H9 (cell line): Measurements from ENCODE around the gene PDRG1. TPM values are rescaled to one million over a fixed set of nuclear protein-coding genes. Genes with fewer than 3 reads are reported as not detected.

Experiments used
- DNase-seq: peaks from one replicate; pipeline ENCODE4 v3.0.0-alpha.2; 2017
- H2AFZ ChIP-seq: one replicate; pipeline ENCODE4 v1.6.1; 2013; ENCODE audit warnings: mild to moderate bottlenecking, low read length, control low read depth, moderate library complexity
- H2AK5ac ChIP-seq: 2 replicates; pipeline ENCODE4 v1.6.1; 2013; ENCODE audit warnings: low read length, control low read depth, mixed read lengths; ENCODE audit not compliant: insufficient read length
- H2BK120ac ChIP-seq: one replicate; pipeline ENCODE4 v1.6.1; 2013; ENCODE audit warnings: low read depth, mild to moderate bottlenecking, low read length, control low read depth, inconsistent platforms; ENCODE audit not compliant: poor library complexity, severe bottlenecking
- H2BK12ac ChIP-seq: 2 replicates; pipeline ENCODE4 v1.6.1; 2013; ENCODE audit warnings: low read length, control low read depth, mixed read lengths, low read depth; ENCODE audit not compliant: insufficient read length
- H2BK15ac ChIP-seq: 2 replicates; pipeline ENCODE4 v1.6.1; 2013; ENCODE audit warnings: low read depth, low read length, control low read depth
- H2BK20ac ChIP-seq: one replicate; pipeline ENCODE4 v1.6.1; 2013; ENCODE audit warnings: low read depth, mild to moderate bottlenecking, low read length, control low read depth, inconsistent platforms; ENCODE audit not compliant: poor library complexity, severe bottlenecking
- H2BK5ac ChIP-seq: 2 replicates; pipeline ENCODE4 v1.6.1; 2013; ENCODE audit warnings: low read length, control low read depth, mixed read lengths; ENCODE audit not compliant: insufficient read length
- H3K14ac ChIP-seq: 2 replicates; pipeline ENCODE4 v1.6.1; 2013; ENCODE audit warnings: low read length, control low read depth; ENCODE audit not compliant: insufficient read depth
- H3K18ac ChIP-seq: 2 replicates; pipeline ENCODE4 v1.6.1; 2013; ENCODE audit warnings: low read depth, mild to moderate bottlenecking, mixed read lengths, low read length, control low read depth; ENCODE audit not compliant: insufficient read length
- H3K23ac ChIP-seq: 2 replicates; pipeline ENCODE4 v1.6.1; 2013; ENCODE audit warnings: low read length, control low read depth, mixed read lengths, low read depth; ENCODE audit not compliant: insufficient read length
- H3K23me2 ChIP-seq: 2 replicates; pipeline ENCODE4 v1.6.1; 2013; ENCODE audit warnings: low read depth, mild to moderate bottlenecking, mixed read lengths, low read length, control low read depth; ENCODE audit not compliant: insufficient read length, poor library complexity, severe bottlenecking
- H3K27ac ChIP-seq: 2 replicates; pipeline ENCODE4 v1.5.1; 2013; ENCODE audit warnings: low read length, control low read depth, mixed read lengths, low read depth; ENCODE audit not compliant: insufficient read length
- H3K27me3 ChIP-seq: 2 replicates; pipeline ENCODE4 v1.6.1; 2013; ENCODE audit warnings: low read length, control low read depth, inconsistent platforms; ENCODE audit not compliant: insufficient read depth
- H3K4ac ChIP-seq: 2 replicates; pipeline ENCODE4 v1.6.1; 2013; ENCODE audit warnings: low read depth, mild to moderate bottlenecking, control low read depth, inconsistent platforms, low read length, moderate library complexity
- H3K4me1 ChIP-seq: 2 replicates; pipeline ENCODE4 v1.6.1; 2013; ENCODE audit warnings: low read length, control low read depth, inconsistent platforms; ENCODE audit not compliant: insufficient read depth
- H3K4me2 ChIP-seq: 2 replicates; pipeline ENCODE4 v1.6.1; 2013; ENCODE audit warnings: low read length, control low read depth, mixed read lengths; ENCODE audit not compliant: insufficient read length, insufficient read depth
- H3K56ac ChIP-seq: 2 replicates; pipeline ENCODE4 v1.6.1; 2013; ENCODE audit warnings: low read depth, mild to moderate bottlenecking, mixed read lengths, low read length, control low read depth; ENCODE audit not compliant: insufficient read length
- H3K79me1 ChIP-seq: 2 replicates; pipeline ENCODE4 v1.6.1; 2013; ENCODE audit warnings: low read depth, mild to moderate bottlenecking, moderate library complexity, low read length, control low read depth, inconsistent platforms; ENCODE audit not compliant: insufficient read depth, poor library complexity, severe bottlenecking
- H3K79me2 ChIP-seq: 2 replicates; pipeline ENCODE4 v1.6.1; 2013; ENCODE audit warnings: low read length, control low read depth, inconsistent platforms; ENCODE audit not compliant: insufficient read depth
- H3K9ac ChIP-seq: 2 replicates; pipeline ENCODE4 v1.6.1; 2013; ENCODE audit warnings: low read length, control low read depth, mixed read lengths; ENCODE audit not compliant: insufficient read length; ENCODE audit errors: extremely low read depth
- H3K9me3 ChIP-seq: one replicate; pipeline ENCODE4 v1.6.1; 2013; ENCODE audit warnings: low read depth, low read length, inconsistent platforms; ENCODE audit not compliant: control insufficient read depth
- H3T11ph ChIP-seq: one replicate; pipeline ENCODE4 v1.6.1; 2013; ENCODE audit warnings: mild to moderate bottlenecking, low read length, control low read depth, inconsistent platforms
- H4K20me1 ChIP-seq: one replicate; pipeline ENCODE4 v1.6.1; 2013; ENCODE audit not compliant: control insufficient read depth, insufficient read length, insufficient read depth
- H4K5ac ChIP-seq: 2 replicates; pipeline ENCODE4 v1.6.1; 2013; ENCODE audit warnings: low read depth, mild to moderate bottlenecking, mixed read lengths, low read length, control low read depth; ENCODE audit not compliant: insufficient read length
- H4K8ac ChIP-seq: replicated peaks from 2 replicates; pipeline ENCODE4 v1.6.1; 2013; ENCODE audit warnings: low read length, control low read depth, mixed read lengths, low read depth; ENCODE audit not compliant: insufficient read length
- H4K91ac ChIP-seq: 2 replicates; pipeline ENCODE4 v1.6.1; 2013; ENCODE audit warnings: low read depth, mild to moderate bottlenecking, moderate library complexity, mixed read lengths, low read length, control low read depth; ENCODE audit not compliant: insufficient read length
- H3K27ac Mint-ChIP-seq, 3 experiments: 2 replicates in 2 of 3; 3 replicates in 1 of 3; pipeline ENCODE4 v1.8.0; 2020 to 2021; ENCODE audit warnings: mixed read lengths in 3 of 3, mild to moderate bottlenecking in 1 of 3, moderate library complexity in 1 of 3
- H3K27me3 Mint-ChIP-seq: 2 replicates; pipeline ENCODE4 v1.8.0; 2021; ENCODE audit warnings: low read depth, mild to moderate bottlenecking, moderate library complexity, mixed read lengths
- H3K36me3 Mint-ChIP-seq, 3 experiments: 2 replicates in 2 of 3; 3 replicates in 1 of 3; pipeline ENCODE4 v1.8.0; 2020 to 2021; ENCODE audit warnings: low read depth in 3 of 3, mixed read lengths in 3 of 3; ENCODE audit not compliant: insufficient read depth in 1 of 3
- H3K4me1 Mint-ChIP-seq, 2 experiments: 2 replicates each; pipeline ENCODE4 v1.8.0; 2020; ENCODE audit warnings: mixed read lengths in 2 of 2
- H3K4me3 Mint-ChIP-seq, 2 experiments: 2 replicates in 1 of 2; 3 replicates in 1 of 2; pipeline ENCODE4 v1.8.0; 2020 to 2021; ENCODE audit warnings: mild to moderate bottlenecking in 2 of 2, mixed read lengths in 2 of 2, moderate library complexity in 1 of 2
- H3K9me3 Mint-ChIP-seq, 2 experiments: 2 replicates in 1 of 2; 3 replicates in 1 of 2; pipeline ENCODE4 v1.8.0; 2020; ENCODE audit warnings: mild to moderate bottlenecking in 2 of 2, mixed read lengths in 2 of 2, moderate library complexity in 1 of 2
- WGBS: extraction: QIAGEN DNeasy Blood & Tissue Kit; methylation state at CpG from one replicate; pipeline ENCODE4 v1.1.7; 2013; ENCODE audit warnings: missing lambda C conversion rate, low lambda C conversion rate, mixed read lengths; ENCODE audit not compliant: insufficient read length; ENCODE audit errors: extremely low coverage; 5-methylcytosine and 5-hydroxymethylcytosine counted together
- total RNA-seq: library from RNA; stranded (reverse); gene quantifications from 2 replicates; pipeline ENCODE4 v1.2.1, GENCODE V29; 2021
- TF ChIP-seq, protein P1 (sequence below): fragments of 200-600 bp; sonication (generic); conservative IDR thresholded peaks from 3 replicates; pipeline ENCODE4 v1.8.0; 2021; ENCODE audit warnings: antibody characterized with exemption, mild to moderate bottlenecking

The PDRG1 gene
- total RNA-seq, 1 experiment from 2014 or later = 32.2 TPM

DNA sequence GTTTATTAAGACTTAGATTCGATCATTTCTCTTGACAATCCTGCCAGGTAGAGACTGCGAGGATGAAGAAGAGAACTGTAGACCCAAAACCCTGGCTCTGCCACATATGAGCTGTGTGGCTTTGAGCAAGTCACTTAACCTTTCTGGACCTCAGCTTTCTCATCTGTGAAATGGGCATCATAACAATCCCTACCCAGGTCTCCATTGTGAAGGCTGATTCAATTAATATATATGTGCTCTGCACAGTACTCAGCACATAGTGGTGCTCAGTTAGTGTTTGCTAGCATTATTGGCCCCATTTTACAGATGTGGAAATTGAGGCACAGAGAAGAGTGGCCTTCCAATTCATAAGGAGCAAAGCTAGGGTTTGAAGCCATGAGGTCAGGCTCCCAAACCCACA is 24.0 kb upstream of the PDRG1 start:
- Histone ChIP-seq H4K5ac (no peak overlapping the region), H3K23me2 (no peaks in the 10 kb centered on the region), H3K27ac (no peak overlapping the region), H2BK120ac (no peak overlapping the region), H2AFZ (no peak overlapping the region), H3T11ph (no peak overlapping the region), H2BK5ac (no peak overlapping the region), H3K4ac (no peak overlapping the region), H3K23ac (no peak overlapping the region), H3K4me2 (no peak overlapping the region), H4K91ac (no peak overlapping the region), H3K9me3 (no peaks in the 10 kb centered on the region), H4K8ac (no peak overlapping the region), H3K56ac (no peak overlapping the region), H4K20me1 (no peaks in the 10 kb centered on the region), H3K27me3 (no peaks in the 10 kb centered on the region), H2AK5ac (no peak overlapping the region), H2BK20ac (no peak overlapping the region), H3K4me1 (no peaks in the 10 kb centered on the region; the same call in 1 of the 2 replicates), H2BK12ac (no peak overlapping the region), H3K14ac (no peak overlapping the region), H3K9ac (no peak overlapping the region), H3K79me2 (no peaks in the 10 kb centered on the region), H3K79me1 (no peaks in the 10 kb centered on the region), H2BK15ac (no peak overlapping the region), H3K18ac (no peak overlapping the region)
- no peaks in the 10 kb centered on the region; a peak in 1 of 5 replicates for H3K9me3 Mint-ChIP-seq
- peaks cover 18 to 39% of the 10 kb centered on the region in 2 experiments for H3K4me1 Mint-ChIP-seq
- H3K27me3 Mint-ChIP-seq = peaks cover 25% of the 10 kb centered on the region
- DNase-seq = no peak
- H3K4me3 Mint-ChIP-seq = no peak overlapping the region
- H3K36me3 Mint-ChIP-seq = no peaks in the 10 kb centered on the region
- TF ChIP-seq, protein P1, sequence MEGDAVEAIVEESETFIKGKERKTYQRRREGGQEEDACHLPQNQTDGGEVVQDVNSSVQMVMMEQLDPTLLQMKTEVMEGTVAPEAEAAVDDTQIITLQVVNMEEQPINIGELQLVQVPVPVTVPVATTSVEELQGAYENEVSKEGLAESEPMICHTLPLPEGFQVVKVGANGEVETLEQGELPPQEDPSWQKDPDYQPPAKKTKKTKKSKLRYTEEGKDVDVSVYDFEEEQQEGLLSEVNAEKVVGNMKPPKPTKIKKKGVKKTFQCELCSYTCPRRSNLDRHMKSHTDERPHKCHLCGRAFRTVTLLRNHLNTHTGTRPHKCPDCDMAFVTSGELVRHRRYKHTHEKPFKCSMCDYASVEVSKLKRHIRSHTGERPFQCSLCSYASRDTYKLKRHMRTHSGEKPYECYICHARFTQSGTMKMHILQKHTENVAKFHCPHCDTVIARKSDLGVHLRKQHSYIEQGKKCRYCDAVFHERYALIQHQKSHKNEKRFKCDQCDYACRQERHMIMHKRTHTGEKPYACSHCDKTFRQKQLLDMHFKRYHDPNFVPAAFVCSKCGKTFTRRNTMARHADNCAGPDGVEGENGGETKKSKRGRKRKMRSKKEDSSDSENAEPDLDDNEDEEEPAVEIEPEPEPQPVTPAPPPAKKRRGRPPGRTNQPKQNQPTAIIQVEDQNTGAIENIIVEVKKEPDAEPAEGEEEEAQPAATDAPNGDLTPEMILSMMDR = no peak
- H3K27ac Mint-ChIP-seq = no peak overlapping the region
- WGBS = no CpG with 5 or more reads among the region's 2 CpGs
